SU-DHL-6 (cell line): ENCODE results near the gene ASTE1.

Experiments
- EZH2phosphoT487 ChIP-seq: fragments of 200-600 bp; sonication (generic), shearing (Covaris generic); conservative IDR thresholded peaks from 2 replicates; pipeline ENCODE4 v1.6.1; 2018; ENCODE audit warnings: mild to moderate bottlenecking, antibody characterized with exemption, low read length, moderate library complexity, mixed read lengths
- TF ChIP-seq, protein P1 (sequence below): fragments of 200-600 bp; sonication (generic); IDR thresholded peaks from one replicate; pipeline ENCODE4 v1.5.1; 2017; ENCODE audit warnings: antibody characterized with exemption, mild to moderate bottlenecking, low read length, moderate library complexity; ENCODE audit not compliant: insufficient read depth, poor library complexity, severe bottlenecking

DNA sequence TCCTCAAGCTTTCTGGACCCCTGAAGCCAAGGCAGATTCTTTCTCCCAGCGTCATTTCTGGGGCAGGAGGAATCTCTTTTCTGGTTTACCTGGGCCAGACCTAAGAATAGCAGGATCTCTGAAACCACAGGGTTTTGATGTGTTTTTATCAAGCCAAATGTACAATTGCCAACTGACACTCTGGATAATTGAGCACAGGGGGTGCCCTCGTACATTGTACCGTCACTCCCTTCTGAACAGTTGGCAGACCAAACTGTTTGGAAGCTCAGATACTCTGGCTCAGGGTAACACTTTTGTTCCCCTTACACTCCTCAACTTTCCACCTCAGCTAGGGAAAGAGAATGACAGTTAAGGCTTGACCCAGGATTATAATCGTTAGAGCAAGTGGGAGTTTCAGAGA is 49.9 kb downstream of the ASTE1 start:
- TF ChIP-seq, protein P1, sequence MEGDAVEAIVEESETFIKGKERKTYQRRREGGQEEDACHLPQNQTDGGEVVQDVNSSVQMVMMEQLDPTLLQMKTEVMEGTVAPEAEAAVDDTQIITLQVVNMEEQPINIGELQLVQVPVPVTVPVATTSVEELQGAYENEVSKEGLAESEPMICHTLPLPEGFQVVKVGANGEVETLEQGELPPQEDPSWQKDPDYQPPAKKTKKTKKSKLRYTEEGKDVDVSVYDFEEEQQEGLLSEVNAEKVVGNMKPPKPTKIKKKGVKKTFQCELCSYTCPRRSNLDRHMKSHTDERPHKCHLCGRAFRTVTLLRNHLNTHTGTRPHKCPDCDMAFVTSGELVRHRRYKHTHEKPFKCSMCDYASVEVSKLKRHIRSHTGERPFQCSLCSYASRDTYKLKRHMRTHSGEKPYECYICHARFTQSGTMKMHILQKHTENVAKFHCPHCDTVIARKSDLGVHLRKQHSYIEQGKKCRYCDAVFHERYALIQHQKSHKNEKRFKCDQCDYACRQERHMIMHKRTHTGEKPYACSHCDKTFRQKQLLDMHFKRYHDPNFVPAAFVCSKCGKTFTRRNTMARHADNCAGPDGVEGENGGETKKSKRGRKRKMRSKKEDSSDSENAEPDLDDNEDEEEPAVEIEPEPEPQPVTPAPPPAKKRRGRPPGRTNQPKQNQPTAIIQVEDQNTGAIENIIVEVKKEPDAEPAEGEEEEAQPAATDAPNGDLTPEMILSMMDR = no peak
- no peak for TF ChIP-seq EZH2phosphoT487
